ENCODE results near the gene TBC1D24.

The TBC1D24 gene

GRCh38 chr16:2497695-2498484 is 23.0 kb downstream of the TBC1D24 start:
- Histone ChIP-seq H3K9me3 (ENCODE audit: low read length) (no peaks in the 10 kb centered on the region), H3K9me2 (ENCODE audit: low read depth, low read length) (no peaks in the 10 kb centered on the region), H3K27me3 (ENCODE audit: insufficient read depth, low read length) (no peaks in the 10 kb centered on the region), H3K9ac (ENCODE audit: low read length) (no peak overlapping the region), H3F3A (ENCODE audit: insufficient read depth, low read length) (no peaks in the 10 kb centered on the region), H4K20me1 (ENCODE audit: insufficient read depth, low read length) (no peaks in the 10 kb centered on the region), H3K4me2 (ENCODE audit: low read length) (no peak overlapping the region), H3K27ac (ENCODE audit: low read depth, low read length, poor library complexity, severe bottlenecking) (no peak overlapping the region), H3K79me2 (ENCODE audit: insufficient read depth, low read length) (no peaks in the 10 kb centered on the region), H3K36me3 (ENCODE audit: insufficient read depth, low read length) (no peaks in the 10 kb centered on the region), H3K4me3 (ENCODE audit: low read depth, low read length, poor library complexity, severe bottlenecking) (no peak overlapping the region), H3K4me1 (ENCODE audit: insufficient read depth, low read length, severe bottlenecking) (peaks cover 8% of the 10 kb centered on the region), H2AFZ (ENCODE audit: low read length) (no peak overlapping the region)
- TF ChIP-seq EZH2 (IDR thresholded peaks at IDR 0.05; ENCODE audit: borderline replicate concordance, low read length), result no peak
- TF ChIP-seq, protein P1, sequence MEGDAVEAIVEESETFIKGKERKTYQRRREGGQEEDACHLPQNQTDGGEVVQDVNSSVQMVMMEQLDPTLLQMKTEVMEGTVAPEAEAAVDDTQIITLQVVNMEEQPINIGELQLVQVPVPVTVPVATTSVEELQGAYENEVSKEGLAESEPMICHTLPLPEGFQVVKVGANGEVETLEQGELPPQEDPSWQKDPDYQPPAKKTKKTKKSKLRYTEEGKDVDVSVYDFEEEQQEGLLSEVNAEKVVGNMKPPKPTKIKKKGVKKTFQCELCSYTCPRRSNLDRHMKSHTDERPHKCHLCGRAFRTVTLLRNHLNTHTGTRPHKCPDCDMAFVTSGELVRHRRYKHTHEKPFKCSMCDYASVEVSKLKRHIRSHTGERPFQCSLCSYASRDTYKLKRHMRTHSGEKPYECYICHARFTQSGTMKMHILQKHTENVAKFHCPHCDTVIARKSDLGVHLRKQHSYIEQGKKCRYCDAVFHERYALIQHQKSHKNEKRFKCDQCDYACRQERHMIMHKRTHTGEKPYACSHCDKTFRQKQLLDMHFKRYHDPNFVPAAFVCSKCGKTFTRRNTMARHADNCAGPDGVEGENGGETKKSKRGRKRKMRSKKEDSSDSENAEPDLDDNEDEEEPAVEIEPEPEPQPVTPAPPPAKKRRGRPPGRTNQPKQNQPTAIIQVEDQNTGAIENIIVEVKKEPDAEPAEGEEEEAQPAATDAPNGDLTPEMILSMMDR (IDR thresholded peaks at IDR 0.05; ENCODE audit: low read length), result no peak

DNA sequence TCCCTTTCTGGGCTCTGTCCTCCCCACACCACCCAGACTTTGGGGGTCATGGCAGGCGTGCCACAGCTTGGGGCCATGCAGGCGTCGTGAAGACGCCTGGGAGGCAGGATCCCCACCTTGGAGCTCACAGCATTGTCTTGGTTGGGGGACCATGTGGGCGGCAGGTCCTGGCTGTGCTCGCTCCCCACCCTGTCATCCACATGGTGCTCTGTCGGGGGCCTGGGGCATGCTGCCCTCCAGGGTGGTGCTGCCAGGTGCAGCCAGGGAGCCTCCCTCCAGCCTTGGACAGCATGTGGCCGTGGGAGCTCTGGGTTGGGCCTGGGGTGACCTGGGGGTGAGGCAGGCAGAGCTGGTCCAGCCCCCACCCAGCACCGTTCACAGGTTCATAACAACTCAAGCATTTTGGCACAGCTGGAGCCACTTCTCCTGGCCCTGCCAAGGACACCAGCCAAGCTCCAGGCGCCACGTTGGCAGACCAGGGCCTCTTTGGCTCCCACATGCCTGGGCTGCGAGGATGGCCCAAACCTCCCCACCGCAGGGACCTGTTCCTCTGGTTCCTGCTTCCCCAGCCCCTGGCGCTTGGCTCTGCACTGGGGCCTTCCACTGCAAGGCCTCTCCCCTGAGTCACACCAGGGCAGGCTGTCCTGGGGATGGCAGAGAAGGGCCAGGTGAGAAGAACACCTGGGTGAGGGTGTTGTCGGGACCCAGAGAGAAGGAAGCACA is 23.8 kb downstream of the TBC1D24 start:
- Histone ChIP-seq H3K4me3 (ENCODE audit: low read depth, low read length, poor library complexity, severe bottlenecking) (no peak overlapping the region), H3K27me3 (ENCODE audit: insufficient read depth, low read length) (no peaks in the 10 kb centered on the region), H3K4me2 (ENCODE audit: low read length) (no peak overlapping the region), H3F3A (ENCODE audit: insufficient read depth, low read length) (no peaks in the 10 kb centered on the region), H3K36me3 (ENCODE audit: insufficient read depth, low read length) (no peaks in the 10 kb centered on the region), H4K20me1 (ENCODE audit: insufficient read depth, low read length) (no peaks in the 10 kb centered on the region), H3K9ac (ENCODE audit: low read length) (no peak overlapping the region), H3K9me2 (ENCODE audit: low read depth, low read length) (no peaks in the 10 kb centered on the region), H3K9me3 (ENCODE audit: low read length) (no peaks in the 10 kb centered on the region), H3K27ac (ENCODE audit: low read depth, low read length, poor library complexity, severe bottlenecking) (no peak overlapping the region), H2AFZ (ENCODE audit: low read length) (no peak overlapping the region), H3K79me2 (ENCODE audit: insufficient read depth, low read length) (no peaks in the 10 kb centered on the region), H3K4me1 (ENCODE audit: insufficient read depth, low read length, severe bottlenecking) (peaks cover 8% of the 10 kb centered on the region)
- TF ChIP-seq, protein P1 (IDR thresholded peaks at IDR 0.05; ENCODE audit: low read length), result no peak
- TF ChIP-seq EZH2 (IDR thresholded peaks at IDR 0.05; ENCODE audit: borderline replicate concordance, low read length), result no peak

GRCh38 chr16:2499454-2499853 is 24.5 kb downstream of the TBC1D24 start:
- Histone ChIP-seq H3K27me3 (ENCODE audit: insufficient read depth, low read length) (no peaks in the 10 kb centered on the region), H3K4me1 (ENCODE audit: insufficient read depth, low read length, severe bottlenecking) (peaks cover 14% of the 10 kb centered on the region), H3K79me2 (ENCODE audit: insufficient read depth, low read length) (no peaks in the 10 kb centered on the region), H2AFZ (ENCODE audit: low read length) (no peak overlapping the region), H3K4me3 (ENCODE audit: low read depth, low read length, poor library complexity, severe bottlenecking) (no peak overlapping the region), H3K4me2 (ENCODE audit: low read length) (no peak overlapping the region), H3K9ac (ENCODE audit: low read length) (no peak overlapping the region), H3K27ac (ENCODE audit: low read depth, low read length, poor library complexity, severe bottlenecking) (no peak overlapping the region), H3F3A (ENCODE audit: insufficient read depth, low read length) (no peaks in the 10 kb centered on the region), H3K9me2 (ENCODE audit: low read depth, low read length) (no peaks in the 10 kb centered on the region), H4K20me1 (ENCODE audit: insufficient read depth, low read length) (no peaks in the 10 kb centered on the region), H3K36me3 (ENCODE audit: insufficient read depth, low read length) (no peaks in the 10 kb centered on the region), H3K9me3 (ENCODE audit: low read length) (no peaks in the 10 kb centered on the region)
- no peak for TF ChIP-seq EZH2 (IDR thresholded peaks at IDR 0.05; ENCODE audit: borderline replicate concordance, low read length)
- TF ChIP-seq, protein P1 (IDR thresholded peaks at IDR 0.05; ENCODE audit: low read length), result no peak

Data from OCI-LY1 (cell line).